SK-N-SH (cell line): ENCODE measurements around the gene POC1B. TPM values are rescaled to one million over a fixed set of nuclear protein-coding genes. Genes with fewer than 3 reads are reported as not detected.

Source experiments
- CTCF ChIA-PET: fragments of 300-600, 350-600 bp; formaldehyde crosslinking; extraction: SDS; loops from one replicate; lab custom pipeline; 2021; lab: Yijun Ruan, JAX
- POLR2A ChIA-PET: fragments of 350-600 bp; sonication (Branson Sonifier 250); formaldehyde crosslinking; extraction: SDS; loops from one replicate; lab custom pipeline; 2020; ENCODE audit warnings: antibody characterized with exemption, inconsistent platforms; lab: Yijun Ruan, JAX
- DNase-seq: peaks from one replicate; pipeline ENCODE4 v3.0.0; 2012
- H2AFZ ChIP-seq: fragments of 200-600 bp; sonication (generic); 2 replicates; pipeline ENCODE4 v1.8.1; 2016; ENCODE audit warnings: antibody characterized with exemption, mild to moderate bottlenecking, low read depth
- H3F3A ChIP-seq: fragments of 200-600 bp; sonication (generic); replicated peaks from 2 replicates; pipeline ENCODE3; 2016; ENCODE audit warnings: antibody characterized with exemption, mild to moderate bottlenecking; ENCODE audit not compliant: insufficient read depth
- H3K27ac ChIP-seq, 2 experiments: fragments of 200-500 bp in 1 of 2; fragments of 200-600 bp in 1 of 2; sonication (Bioruptor generic) in 1 of 2; sonication (generic), shearing (Covaris generic) in 1 of 2; 2 replicates each; pipeline versions ENCODE4 v1.5.1 to v1.6.1; 2014 to 2016; ENCODE audit warnings: low read depth in 2 of 2, inconsistent platforms in 1 of 2, low read length in 1 of 2, mild to moderate bottlenecking in 1 of 2, mixed read lengths in 1 of 2
- H3K27me3 ChIP-seq: fragments of 200-600 bp; sonication (generic), shearing (Covaris generic); 2 replicates; pipeline ENCODE4 v1.6.1; 2016; ENCODE audit warnings: mixed run types; ENCODE audit not compliant: insufficient read depth
- H3K36me3 ChIP-seq, 2 experiments: fragments of 200-500 bp in 1 of 2; fragments of 200-600 bp in 1 of 2; sonication (Bioruptor generic) in 1 of 2; sonication (generic) in 1 of 2; replicated peaks in 1 of 2; 2 replicates each; pipeline versions ENCODE3 to v1.5.1; 2014 to 2016; ENCODE audit warnings: low read length in 1 of 2, mild to moderate bottlenecking in 1 of 2; ENCODE audit not compliant: insufficient read depth in 2 of 2, control insufficient read depth in 1 of 2
- H3K4me1 ChIP-seq, 2 experiments: fragments of 200-500 bp in 1 of 2; fragments of 200-600 bp in 1 of 2; sonication (Bioruptor generic) in 1 of 2; sonication (generic), shearing (Covaris generic) in 1 of 2; 2 replicates each; pipeline versions ENCODE4 v1.5.1 to v1.6.1; 2014 to 2016; ENCODE audit warnings: low read depth in 1 of 2, low read length in 1 of 2, mixed run types in 1 of 2; ENCODE audit not compliant: insufficient read depth in 2 of 2, control insufficient read depth in 1 of 2
- H3K4me2 ChIP-seq: fragments of 200-600 bp; sonication (generic), shearing (Covaris generic); 2 replicates; pipeline ENCODE4 v1.6.1; 2017; ENCODE audit warnings: mixed run types
- H3K4me3 ChIP-seq, 2 experiments: fragments of 200-500 bp in 1 of 2; fragments of 200-600 bp in 1 of 2; sonication (Bioruptor generic) in 1 of 2; sonication (generic), shearing (Covaris generic) in 1 of 2; 2 replicates each; pipeline versions ENCODE4 v1.5.1 to v1.8.1; 2014 to 2016; ENCODE audit warnings: low read depth in 2 of 2, inconsistent platforms in 1 of 2, low read length in 1 of 2, mild to moderate bottlenecking in 1 of 2, mixed read lengths in 1 of 2, moderate library complexity in 1 of 2
- H3K79me2 ChIP-seq: fragments of 200-600 bp; sonication (generic); 2 replicates; pipeline ENCODE4 v1.8.1; 2017; ENCODE audit warnings: mild to moderate bottlenecking; ENCODE audit not compliant: insufficient read depth
- H3K9ac ChIP-seq: fragments of 200-600 bp; sonication (generic); 2 replicates; pipeline ENCODE4 v1.6.1; 2017; ENCODE audit warnings: mixed run types
- H3K9me2 ChIP-seq: fragments of 200-600 bp; sonication (generic); 2 replicates; pipeline ENCODE4 v1.6.1; 2017; ENCODE audit warnings: mixed run types
- H3K9me3 ChIP-seq: fragments of 200-600 bp; sonication (generic); 2 replicates; pipeline ENCODE4 v1.6.1; 2017; ENCODE audit warnings: mixed run types, mild to moderate bottlenecking, moderate library complexity
- H4K20me1 ChIP-seq: fragments of 200-600 bp; sonication (generic); 2 replicates; pipeline ENCODE4 v1.6.1; 2017; ENCODE audit warnings: mild to moderate bottlenecking, mixed run types; ENCODE audit not compliant: insufficient read depth
- CHD2 ChIP-seq: fragments of 150-350 bp; IDR thresholded peaks from 2 replicates; pipeline ENCODE4 v1.6.1; 2018; ENCODE audit warnings: low read length; ENCODE audit not compliant: partially characterized antibody
- ELF1 ChIP-seq: IDR thresholded peaks from 2 replicates; pipeline ENCODE4 v1.4.0; 2012
- GABPA ChIP-seq: IDR thresholded peaks from 2 replicates; pipeline ENCODE4 v1.4.0; 2012; ENCODE audit warnings: low read depth, mild to moderate bottlenecking
- GATA2 ChIP-seq: sonication (generic); formaldehyde crosslinking; IDR thresholded peaks from 2 replicates; pipeline ENCODE4 v1.5.0; 2020; ENCODE audit warnings: mild to moderate bottlenecking, missing genetic modification reagents
- MEF2A ChIP-seq: IDR thresholded peaks from 2 replicates; pipeline ENCODE4 v1.4.0; 2012; ENCODE audit warnings: low read depth, borderline replicate concordance
- MXI1 ChIP-seq: IDR thresholded peaks from 2 replicates; pipeline ENCODE4 v1.6.1; 2012; ENCODE audit warnings: mild to moderate bottlenecking, low read depth, low read length, improper control_type of control experiment
- POLR2AphosphoS5 ChIP-seq: IDR thresholded peaks from 2 replicates; pipeline ENCODE4 v1.6.1; 2012; ENCODE audit warnings: low read depth, low read length
- RCOR1 ChIP-seq: fragments of 150-350 bp; IDR thresholded peaks from 2 replicates; pipeline ENCODE4 v1.6.1; 2017; ENCODE audit warnings: antibody characterized with exemption, low read length
- RFX5 ChIP-seq: IDR thresholded peaks from 2 replicates; pipeline ENCODE4 v1.6.1; 2012; ENCODE audit warnings: mild to moderate bottlenecking, improper control_type of control experiment, low read length
- SMC3 ChIP-seq: IDR thresholded peaks from 2 replicates; pipeline ENCODE4 v1.6.1; 2012; ENCODE audit warnings: low read depth, low read length, improper control_type of control experiment
- TEAD4 ChIP-seq: IDR thresholded peaks from 2 replicates; pipeline ENCODE4 v1.4.0; 2012; ENCODE audit warnings: mild to moderate bottlenecking, borderline replicate concordance; ENCODE audit not compliant: insufficient read depth
- WGBS: methylation state at CpG from one replicate; pipeline ENCODE4 v1.1.6; 2017; ENCODE audit warnings: low lambda C conversion rate; 5-methylcytosine and 5-hydroxymethylcytosine counted together
- polyA plus RNA-seq, 3 experiments: library from polyadenylated mRNA; depleted of rRNA; stranded (reverse); fragments of >200 nt; gene quantifications; 2 replicates each; pipeline ENCODE4 v1.2.3, GENCODE V29; 2012
- TF ChIP-seq, protein P1 (sequence below): IDR thresholded peaks from 2 replicates; pipeline ENCODE4 v1.4.0; 2012; ENCODE audit warnings: low read depth, borderline replicate concordance
- TF ChIP-seq, protein P2 (sequence below): fragments of 200-600 bp; sonication (generic); IDR thresholded peaks from 2 replicates; pipeline ENCODE4 v1.6.1; 2017; ENCODE audit warnings: antibody characterized with exemption, mild to moderate bottlenecking, moderate library complexity
- TF ChIP-seq, protein P3 (sequence below): fragments of 150-350 bp; IDR thresholded peaks from 2 replicates; pipeline ENCODE4 v1.6.1; 2017; ENCODE audit warnings: antibody characterized with exemption, low read length, low read depth, borderline replicate concordance
- TF ChIP-seq, protein P4 (sequence below): IDR thresholded peaks from 2 replicates; pipeline ENCODE4 v1.4.0; 2012; ENCODE audit warnings: low read depth, borderline replicate concordance

Gene POC1B
- polyA plus RNA-seq, 1 of the 3 experiments (the other 2 are of a cell fraction): 4.0 TPM

DNA sequence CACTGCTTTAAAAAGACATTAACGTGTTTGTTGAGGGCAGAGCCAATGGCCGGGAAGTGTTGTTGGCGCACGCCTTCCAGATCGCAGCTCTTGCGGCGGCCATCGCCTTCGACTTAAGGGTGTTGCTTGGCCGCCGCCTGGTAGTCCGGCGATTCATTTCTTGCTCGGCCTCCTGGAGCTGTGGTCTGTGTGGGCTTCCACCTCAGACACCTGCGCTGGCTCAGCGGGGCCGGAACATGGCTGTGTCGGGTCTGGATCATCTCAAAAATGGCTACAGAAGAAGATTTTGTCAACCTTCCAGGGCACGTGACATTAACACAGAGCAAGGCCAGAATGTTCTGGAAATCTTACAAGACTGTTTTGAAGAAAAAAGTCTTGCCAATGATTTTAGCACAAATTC is 26.0 kb downstream of the POC1B start:
- Histone ChIP-seq H3K36me3 (peaks cover 0 to 3% of the 10 kb centered on the region in 2 experiments), H3K9ac (no peak overlapping the region), H3K9me3 (no peaks in the 10 kb centered on the region), H3F3A (peaks cover 3% of the 10 kb centered on the region), H3K4me1 (no peaks in the 10 kb centered on the region), H2AFZ (no peak overlapping the region), H3K27me3 (no peaks in the 10 kb centered on the region), H3K9me2 (no peaks in the 10 kb centered on the region), H4K20me1 (no peaks in the 10 kb centered on the region), H3K27ac (no peak overlapping the region), H3K4me3 (no peak overlapping the region), H3K4me2 (no peak overlapping the region), H3K79me2 (no peaks in the 10 kb centered on the region)
- TF ChIP-seq MXI1 (no peak), CHD2 (no peak), MEF2A (no peak), TEAD4 (no peak), GATA2 (CRISPR knock-in tag) (no peak), RCOR1 (no peak), POLR2AphosphoS5 (no peak), RFX5 (no peak), SMC3 (no peak), GABPA (no peak), ELF1 (no peak)
- TF ChIP-seq, protein P1, sequence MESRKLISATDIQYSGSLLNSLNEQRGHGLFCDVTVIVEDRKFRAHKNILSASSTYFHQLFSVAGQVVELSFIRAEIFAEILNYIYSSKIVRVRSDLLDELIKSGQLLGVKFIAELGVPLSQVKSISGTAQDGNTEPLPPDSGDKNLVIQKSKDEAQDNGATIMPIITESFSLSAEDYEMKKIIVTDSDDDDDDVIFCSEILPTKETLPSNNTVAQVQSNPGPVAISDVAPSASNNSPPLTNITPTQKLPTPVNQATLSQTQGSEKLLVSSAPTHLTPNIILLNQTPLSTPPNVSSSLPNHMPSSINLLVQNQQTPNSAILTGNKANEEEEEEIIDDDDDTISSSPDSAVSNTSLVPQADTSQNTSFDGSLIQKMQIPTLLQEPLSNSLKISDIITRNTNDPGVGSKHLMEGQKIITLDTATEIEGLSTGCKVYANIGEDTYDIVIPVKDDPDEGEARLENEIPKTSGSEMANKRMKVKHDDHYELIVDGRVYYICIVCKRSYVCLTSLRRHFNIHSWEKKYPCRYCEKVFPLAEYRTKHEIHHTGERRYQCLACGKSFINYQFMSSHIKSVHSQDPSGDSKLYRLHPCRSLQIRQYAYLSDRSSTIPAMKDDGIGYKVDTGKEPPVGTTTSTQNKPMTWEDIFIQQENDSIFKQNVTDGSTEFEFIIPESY: no peak
- TF ChIP-seq, protein P2, sequence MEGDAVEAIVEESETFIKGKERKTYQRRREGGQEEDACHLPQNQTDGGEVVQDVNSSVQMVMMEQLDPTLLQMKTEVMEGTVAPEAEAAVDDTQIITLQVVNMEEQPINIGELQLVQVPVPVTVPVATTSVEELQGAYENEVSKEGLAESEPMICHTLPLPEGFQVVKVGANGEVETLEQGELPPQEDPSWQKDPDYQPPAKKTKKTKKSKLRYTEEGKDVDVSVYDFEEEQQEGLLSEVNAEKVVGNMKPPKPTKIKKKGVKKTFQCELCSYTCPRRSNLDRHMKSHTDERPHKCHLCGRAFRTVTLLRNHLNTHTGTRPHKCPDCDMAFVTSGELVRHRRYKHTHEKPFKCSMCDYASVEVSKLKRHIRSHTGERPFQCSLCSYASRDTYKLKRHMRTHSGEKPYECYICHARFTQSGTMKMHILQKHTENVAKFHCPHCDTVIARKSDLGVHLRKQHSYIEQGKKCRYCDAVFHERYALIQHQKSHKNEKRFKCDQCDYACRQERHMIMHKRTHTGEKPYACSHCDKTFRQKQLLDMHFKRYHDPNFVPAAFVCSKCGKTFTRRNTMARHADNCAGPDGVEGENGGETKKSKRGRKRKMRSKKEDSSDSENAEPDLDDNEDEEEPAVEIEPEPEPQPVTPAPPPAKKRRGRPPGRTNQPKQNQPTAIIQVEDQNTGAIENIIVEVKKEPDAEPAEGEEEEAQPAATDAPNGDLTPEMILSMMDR: no peak
- TF ChIP-seq, protein P3, sequence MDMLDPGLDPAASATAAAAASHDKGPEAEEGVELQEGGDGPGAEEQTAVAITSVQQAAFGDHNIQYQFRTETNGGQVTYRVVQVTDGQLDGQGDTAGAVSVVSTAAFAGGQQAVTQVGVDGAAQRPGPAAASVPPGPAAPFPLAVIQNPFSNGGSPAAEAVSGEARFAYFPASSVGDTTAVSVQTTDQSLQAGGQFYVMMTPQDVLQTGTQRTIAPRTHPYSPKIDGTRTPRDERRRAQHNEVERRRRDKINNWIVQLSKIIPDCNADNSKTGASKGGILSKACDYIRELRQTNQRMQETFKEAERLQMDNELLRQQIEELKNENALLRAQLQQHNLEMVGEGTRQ: no peak
- TF ChIP-seq, protein P4, sequence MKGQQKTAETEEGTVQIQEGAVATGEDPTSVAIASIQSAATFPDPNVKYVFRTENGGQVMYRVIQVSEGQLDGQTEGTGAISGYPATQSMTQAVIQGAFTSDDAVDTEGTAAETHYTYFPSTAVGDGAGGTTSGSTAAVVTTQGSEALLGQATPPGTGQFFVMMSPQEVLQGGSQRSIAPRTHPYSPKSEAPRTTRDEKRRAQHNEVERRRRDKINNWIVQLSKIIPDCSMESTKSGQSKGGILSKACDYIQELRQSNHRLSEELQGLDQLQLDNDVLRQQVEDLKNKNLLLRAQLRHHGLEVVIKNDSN: no peak
- 97% methylated on average over 19 of the region's 19 CpGs for WGBS
- ChIA-PET POLR2A (no interaction called here), CTCF (interaction anchor here (1.1 to 1.6 kb wide), 2 partner anchors 12 to 25 kb away, joined by 4 to 7 read pairs; partner anchors contain the start of gene GALNT4)
- DNase-seq: no peak
